ENCODE results near the gene OR51G2.

The OR51G2 gene

DNA sequence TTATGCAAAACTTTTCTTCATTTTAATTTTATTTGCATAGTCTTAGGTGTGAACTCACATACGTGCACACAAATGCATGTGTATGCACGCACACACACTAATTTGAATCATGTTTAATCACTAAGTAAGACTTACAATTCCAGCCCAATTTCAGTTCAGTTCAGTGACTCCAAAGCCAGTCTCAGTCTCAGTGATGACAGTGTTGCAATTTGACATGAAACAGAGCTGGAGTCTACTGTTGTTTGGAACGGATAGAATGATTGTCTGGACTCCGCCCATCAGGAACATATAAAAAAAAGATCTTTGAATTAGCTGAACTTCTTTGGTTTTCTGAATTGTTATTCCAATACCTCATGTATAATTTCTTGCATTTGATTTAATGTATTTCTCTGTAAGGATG lies 55.3 kb downstream of the OR51G2 start:
- no peak for DNase-seq (ENCODE audit: low read depth)
